Activated CD4-positive, alpha-beta T cell treated with anti-CD3 and anti-CD28 coated beads for 4 hours (primary cell): ENCODE data around the gene ATF6.

Experiments used
- DNase-seq, 2 donors: peaks; one replicate each; pipeline ENCODE4 v3.0.0-alpha.2; 2020

Gene ATF6

DNA sequence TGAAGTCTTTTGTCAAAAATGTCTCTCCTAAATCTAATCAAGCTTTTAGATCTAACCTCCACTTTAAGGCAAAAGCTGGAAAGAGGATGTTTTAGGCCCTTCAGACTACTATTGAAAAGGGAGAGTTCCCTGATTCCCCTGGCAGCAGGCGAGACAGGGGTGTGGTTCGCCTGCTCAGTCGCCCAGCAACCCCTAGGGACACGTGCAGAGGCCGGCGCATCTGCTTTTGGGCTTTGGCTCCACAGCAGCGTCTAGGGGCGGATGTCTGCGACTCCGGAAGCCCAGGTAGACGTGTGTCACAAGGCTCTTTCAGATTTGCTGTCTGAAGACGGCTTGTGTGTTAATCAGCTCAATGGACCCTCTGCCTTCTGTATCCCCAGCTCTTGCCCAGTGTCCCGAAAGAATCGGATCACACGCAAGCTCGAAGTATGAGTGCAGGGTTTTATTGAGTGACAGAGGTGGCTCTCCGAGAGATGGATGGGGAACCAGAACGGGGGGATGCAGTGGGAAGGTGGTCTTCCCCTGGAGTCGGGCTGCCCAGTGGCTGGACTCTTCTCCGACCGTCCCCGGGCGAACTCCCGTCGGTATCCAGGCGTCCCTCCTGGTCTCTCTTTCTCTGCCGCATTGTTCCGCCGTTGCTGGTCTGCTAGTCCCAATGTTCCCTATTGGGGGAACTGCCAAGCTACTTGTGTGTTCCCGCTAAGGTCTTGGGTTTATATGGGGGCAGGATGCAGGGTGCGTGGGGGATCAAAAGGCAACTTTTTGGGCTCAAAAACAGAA, 212.1 kb downstream of the ATF6 start:
- no peak for DNase-seq

GRCh38 chr1:161981126-161981525, 215.0 kb downstream of the ATF6 start:
- no peak for DNase-seq

GRCh38 chr1:161981735-161982506, 215.8 kb downstream of the ATF6 start:
- DNase-seq: no peak

DNA sequence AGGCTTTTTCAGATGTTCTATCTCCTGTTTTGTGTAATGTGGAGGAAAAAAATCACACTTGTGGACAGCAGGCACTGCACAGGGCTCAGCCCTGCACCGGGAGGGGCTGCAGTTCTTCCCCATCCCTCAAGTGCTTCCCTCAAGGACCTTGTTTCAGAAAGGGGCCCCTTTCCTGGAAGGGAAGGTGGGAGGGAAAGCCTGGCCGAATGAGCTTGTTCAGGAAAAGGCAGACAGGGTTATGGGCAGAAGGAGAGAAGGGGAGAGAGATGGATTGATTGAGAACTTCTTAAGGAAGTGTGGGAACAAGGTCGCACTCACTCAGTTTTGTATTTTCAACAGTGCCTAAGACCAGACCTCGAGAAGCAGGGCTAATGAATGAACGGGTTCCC, 216.4 kb downstream of the ATF6 start:
- no peak for DNase-seq

GRCh38 chr1:161982917-161983316, 216.8 kb downstream of the ATF6 start:
- DNase-seq: no peak

DNA sequence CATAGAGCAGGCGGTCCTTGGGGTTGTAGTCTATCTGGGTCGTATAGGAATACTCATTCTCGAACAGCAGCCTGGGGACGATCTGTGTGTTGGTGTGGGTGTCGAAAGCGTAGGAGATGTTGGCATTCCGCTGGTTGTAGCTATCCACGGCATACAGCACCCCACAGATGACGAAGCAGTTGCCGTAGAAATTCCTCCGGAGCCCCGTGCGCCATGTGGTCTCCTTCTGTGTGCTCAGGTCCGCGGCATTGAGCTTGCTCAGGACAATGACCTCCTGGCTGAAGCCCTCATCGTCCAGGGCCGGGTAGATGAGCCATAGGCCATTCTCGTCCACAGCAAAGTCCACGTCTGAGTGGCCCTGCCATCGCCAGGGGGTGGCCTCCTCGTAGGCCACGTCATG, 217.6 kb downstream of the ATF6 start:
- no peak for DNase-seq

DNA sequence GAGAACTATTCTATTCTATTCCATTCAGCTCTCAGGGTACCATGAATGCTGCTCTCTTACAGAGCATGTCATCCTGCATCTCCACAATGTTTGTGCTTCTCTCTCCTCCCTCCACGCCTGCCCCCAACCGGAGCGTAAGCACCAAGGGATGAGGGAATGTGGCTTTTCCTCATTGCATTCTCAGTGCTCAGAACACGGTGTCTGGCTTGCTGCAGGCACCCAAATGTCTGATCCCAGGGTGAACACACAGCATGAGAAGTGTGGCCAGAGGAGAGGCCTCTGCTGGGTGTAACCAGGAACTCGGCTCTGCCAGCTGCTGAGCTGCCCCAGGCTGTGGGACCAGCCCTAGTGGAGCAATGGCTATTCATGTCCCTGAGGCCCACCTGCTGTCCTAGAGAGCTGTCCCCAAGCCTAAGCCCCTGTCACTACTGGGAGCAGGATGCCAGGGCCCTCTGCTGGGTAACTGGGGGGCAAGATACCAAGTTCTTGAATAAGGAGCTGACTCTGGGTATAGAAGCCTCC, 219.2 kb downstream of the ATF6 start:
- DNase-seq: no peak

DNA sequence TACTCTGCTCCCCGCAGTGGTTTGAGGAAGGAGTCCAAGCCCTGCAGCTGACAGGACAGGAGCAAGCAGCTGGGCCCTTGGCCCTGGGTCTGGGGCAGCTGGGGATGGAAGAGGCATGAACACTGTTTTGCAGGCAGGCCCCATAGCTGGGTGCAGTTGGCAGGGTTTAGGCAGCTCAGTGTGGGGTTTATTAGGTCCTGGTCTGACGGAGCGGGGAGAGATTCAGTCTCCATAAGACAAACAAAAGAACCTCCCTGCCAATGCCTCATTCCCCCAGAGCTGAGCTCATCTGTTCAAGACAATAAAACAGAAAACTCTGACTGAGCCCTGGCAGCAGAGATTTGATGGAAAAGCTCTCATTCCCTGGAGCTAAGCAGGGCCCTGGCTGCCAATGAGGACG, 220.2 kb downstream of the ATF6 start:
- no peak for DNase-seq

DNA sequence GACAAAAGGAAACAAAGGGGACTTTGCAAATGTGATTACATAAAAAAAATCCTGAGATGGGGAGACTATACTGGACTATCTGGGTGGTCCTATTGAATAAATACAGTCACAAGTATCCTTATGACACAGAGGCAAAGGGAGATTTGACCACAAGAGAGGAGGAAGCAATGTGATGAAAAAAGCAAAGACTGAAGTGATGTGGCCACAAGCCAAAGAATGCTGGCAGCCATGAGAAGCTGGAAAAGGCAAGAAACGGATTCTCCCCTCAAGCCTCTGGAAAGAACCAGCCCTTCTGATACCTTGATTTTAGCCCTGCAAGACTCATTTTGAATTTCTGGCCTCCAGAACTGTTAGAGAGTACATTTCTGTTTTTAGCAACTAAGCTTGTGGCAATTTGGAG, 221.2 kb downstream of the ATF6 start:
- no peak for DNase-seq

- DNase-seq: no peak
Observed at GRCh38 chr1:161987872-161988271, 221.8 kb downstream of the ATF6 start.

GRCh38 chr1:161988413-161988812, 222.3 kb downstream of the ATF6 start:
- DNase-seq: no peak

DNA sequence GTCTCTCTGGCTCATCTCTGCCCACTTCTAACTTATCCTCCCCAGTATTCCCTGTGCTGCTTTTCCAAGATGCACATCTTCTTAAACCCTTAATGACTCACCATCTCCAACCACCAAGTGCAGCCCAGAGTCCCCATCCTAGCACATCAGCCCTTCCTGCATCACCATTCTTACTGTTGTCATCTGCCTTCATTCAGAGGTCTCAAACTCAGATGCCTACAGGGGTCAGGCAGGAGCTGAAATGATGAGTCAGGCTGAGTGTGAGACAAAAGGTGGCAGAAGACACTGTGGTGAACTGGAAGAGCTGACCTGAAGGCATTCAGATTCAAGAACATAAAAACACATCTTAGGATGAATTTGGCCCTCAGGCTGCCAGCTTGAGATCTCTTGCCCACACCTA, 223.0 kb downstream of the ATF6 start:
- no peak for DNase-seq

GRCh38 chr1:161989786-161990185, 223.7 kb downstream of the ATF6 start:
- DNase-seq: no peak

DNA sequence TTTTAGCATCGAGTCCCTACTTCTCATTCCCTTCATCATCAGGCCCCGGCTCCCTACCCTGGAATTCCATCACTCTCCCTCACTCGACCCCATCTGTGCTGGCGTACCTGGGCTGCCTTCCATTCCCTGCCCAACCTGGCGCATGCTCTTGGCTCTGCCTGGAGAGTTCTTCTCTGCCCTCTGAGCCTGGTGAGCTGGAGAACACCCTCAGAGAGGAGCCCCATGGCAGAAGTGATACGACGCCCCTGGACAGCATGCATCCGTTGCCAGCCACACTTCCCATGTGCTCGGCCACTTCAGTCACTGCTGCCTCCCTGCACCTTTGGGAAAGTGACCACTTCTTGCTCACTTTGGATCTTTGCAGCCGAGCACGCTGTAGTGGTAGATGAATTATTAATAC, 227.5 kb downstream of the ATF6 start:
- no peak for DNase-seq

- no peak for DNase-seq
Observed at GRCh38 chr1:161994175-161994668, 228.1 kb downstream of the ATF6 start.

- DNase-seq: no peak
Observed at GRCh38 chr1:161997152-161997551, 231.0 kb downstream of the ATF6 start.

DNA sequence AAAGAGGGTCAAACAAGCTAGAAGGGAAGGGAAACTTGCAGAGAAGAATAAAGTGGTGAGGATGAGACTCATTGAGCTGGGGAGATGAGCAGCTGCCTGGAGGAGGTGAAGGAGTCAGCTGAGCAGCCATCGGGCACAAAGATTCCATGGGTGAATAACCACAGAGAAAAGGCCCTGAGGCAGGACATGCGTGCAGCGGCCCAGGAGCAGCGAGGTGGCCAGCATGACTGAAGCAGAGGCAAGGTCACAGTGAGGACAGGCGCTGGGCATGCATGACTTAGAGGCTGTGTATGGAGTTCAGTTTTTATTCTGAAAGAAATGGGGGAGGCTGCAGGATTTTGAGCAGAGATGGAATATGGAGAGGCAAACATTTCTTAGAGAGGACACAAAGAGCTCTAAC, 232.7 kb downstream of the ATF6 start:
- no peak for DNase-seq

GRCh38 chr1:161999301-162000052, 233.4 kb downstream of the ATF6 start:
- DNase-seq: no peak

- DNase-seq: no peak
Observed at GRCh38 chr1:162000053-162000420, 233.9 kb downstream of the ATF6 start.

DNA sequence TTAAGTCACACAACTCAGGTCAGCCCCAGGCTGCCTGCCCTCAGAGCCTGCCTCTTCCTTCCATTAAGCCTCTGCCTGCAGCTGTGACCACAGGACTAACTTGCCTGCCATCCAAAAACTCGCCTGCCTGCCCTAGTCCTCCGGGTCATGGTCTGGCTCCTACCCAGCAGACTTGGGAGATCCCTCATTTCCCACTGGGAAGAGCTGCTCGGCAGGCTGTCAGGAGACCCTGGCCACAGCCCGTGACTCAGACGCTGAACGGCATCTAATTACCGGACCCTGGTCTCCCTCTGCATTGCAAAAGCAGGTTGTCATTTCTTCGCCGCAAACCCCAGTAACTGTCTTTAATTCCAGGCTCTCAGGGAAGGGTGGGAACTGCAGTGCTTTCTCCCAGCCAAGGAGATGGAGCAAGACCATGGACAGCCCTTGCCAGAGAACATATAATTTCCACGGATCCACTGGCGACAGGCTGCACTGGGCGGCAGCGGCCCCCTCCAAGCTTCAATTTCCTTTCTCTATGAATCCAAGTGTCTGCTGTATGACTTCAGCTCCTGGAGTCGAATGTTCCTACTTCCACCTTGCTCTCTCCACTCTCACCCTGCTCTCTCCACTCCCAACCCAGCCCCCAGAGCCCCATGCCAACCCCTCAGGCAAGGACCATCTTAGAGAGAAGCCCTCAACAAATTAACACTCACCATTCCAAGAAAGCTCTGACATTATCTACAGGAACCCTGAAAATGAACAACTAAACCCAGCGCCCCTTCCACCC, 237.1 kb downstream of the ATF6 start:
- DNase-seq: no peak

- DNase-seq: no peak
Observed at GRCh38 chr1:162003830-162004215, 237.7 kb downstream of the ATF6 start.

DNA sequence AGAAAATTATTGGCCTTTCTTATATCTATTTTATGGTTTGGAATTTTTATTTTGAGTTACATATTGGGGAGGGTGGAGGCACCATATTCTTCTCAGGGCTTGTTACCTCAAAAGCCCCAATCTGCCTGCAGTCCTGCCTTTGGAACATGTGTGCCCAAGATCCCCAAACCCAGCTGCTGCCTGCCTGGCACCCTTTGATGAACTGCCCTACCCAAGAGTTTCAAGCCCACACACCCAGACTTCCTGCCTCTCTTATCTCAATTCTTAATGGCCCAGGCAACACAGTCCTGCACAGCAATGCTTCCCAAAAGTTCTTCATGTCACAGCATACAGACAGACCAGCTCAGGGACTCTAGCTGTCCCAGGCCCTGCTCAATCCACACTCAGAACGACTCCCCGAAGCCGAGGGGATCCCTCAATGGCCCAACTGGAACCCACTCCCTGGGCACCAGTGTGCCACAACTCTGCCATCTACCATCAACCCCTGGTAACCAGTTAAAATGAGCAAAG, 238.4 kb downstream of the ATF6 start:
- no peak for DNase-seq
